DOHH2 (cell line): Measurements from ENCODE around the gene DEFB118.

ENCODE experiments used
- CTCF ChIP-seq: fragments of 200-600 bp; sonication (generic); IDR thresholded peaks from one replicate; pipeline ENCODE4 v1.5.1; 2014; ENCODE audit warnings: antibody characterized with exemption, mild to moderate bottlenecking, low read depth, low read length; ENCODE audit not compliant: poor library complexity, severe bottlenecking
- EZH2phosphoT487 ChIP-seq: fragments of 200-600 bp; sonication (generic); IDR thresholded peaks from 2 replicates; pipeline ENCODE4 v1.6.1; 2017; ENCODE audit warnings: borderline replicate concordance, mild to moderate bottlenecking, antibody characterized with exemption, low read length, moderate library complexity, mixed read lengths

GRCh38 chr20:31403886-31404285 is 35.5 kb downstream of the DEFB118 start:
- TF ChIP-seq CTCF (no peak), EZH2phosphoT487 (no peak)
